Skeletal muscle satellite cell (primary cell): ENCODE data around the gene WDR91.
"Not testable (repeated sequence)": the region's sequence is repeated elsewhere in the genome, so short reads cannot be mapped to it uniquely, and the experiment has no call there.

Experiments used
- H3K27me3 ChIP-seq: 2 replicates; pipeline ENCODE4 v1.7.0; 2013; ENCODE audit warnings: low read length; ENCODE audit not compliant: control insufficient read depth, insufficient read depth
- H3K36me3 ChIP-seq: 2 replicates; pipeline ENCODE4 v1.7.0; 2013; ENCODE audit warnings: mild to moderate bottlenecking, control low read depth, low read length; ENCODE audit not compliant: insufficient read depth
- H3K4me1 ChIP-seq: 2 replicates; pipeline ENCODE4 v1.7.0; 2013; ENCODE audit warnings: low read length; ENCODE audit not compliant: control insufficient read depth, insufficient read depth
- H3K4me2 ChIP-seq: 2 replicates; pipeline ENCODE4 v1.7.0; 2013; ENCODE audit warnings: mild to moderate bottlenecking, low read length
- H3K4me3 ChIP-seq: 2 replicates; pipeline ENCODE4 v1.7.0; 2013; ENCODE audit warnings: low read length
- H3K9ac ChIP-seq: 2 replicates; pipeline ENCODE4 v1.7.0; 2013; ENCODE audit warnings: mild to moderate bottlenecking, low read depth, low read length, moderate library complexity
- H3K9me3 ChIP-seq: replicated peaks from 2 replicates; pipeline ENCODE4 v1.7.0; 2013; ENCODE audit warnings: mild to moderate bottlenecking, control low read depth, low read length

Gene WDR91

DNA sequence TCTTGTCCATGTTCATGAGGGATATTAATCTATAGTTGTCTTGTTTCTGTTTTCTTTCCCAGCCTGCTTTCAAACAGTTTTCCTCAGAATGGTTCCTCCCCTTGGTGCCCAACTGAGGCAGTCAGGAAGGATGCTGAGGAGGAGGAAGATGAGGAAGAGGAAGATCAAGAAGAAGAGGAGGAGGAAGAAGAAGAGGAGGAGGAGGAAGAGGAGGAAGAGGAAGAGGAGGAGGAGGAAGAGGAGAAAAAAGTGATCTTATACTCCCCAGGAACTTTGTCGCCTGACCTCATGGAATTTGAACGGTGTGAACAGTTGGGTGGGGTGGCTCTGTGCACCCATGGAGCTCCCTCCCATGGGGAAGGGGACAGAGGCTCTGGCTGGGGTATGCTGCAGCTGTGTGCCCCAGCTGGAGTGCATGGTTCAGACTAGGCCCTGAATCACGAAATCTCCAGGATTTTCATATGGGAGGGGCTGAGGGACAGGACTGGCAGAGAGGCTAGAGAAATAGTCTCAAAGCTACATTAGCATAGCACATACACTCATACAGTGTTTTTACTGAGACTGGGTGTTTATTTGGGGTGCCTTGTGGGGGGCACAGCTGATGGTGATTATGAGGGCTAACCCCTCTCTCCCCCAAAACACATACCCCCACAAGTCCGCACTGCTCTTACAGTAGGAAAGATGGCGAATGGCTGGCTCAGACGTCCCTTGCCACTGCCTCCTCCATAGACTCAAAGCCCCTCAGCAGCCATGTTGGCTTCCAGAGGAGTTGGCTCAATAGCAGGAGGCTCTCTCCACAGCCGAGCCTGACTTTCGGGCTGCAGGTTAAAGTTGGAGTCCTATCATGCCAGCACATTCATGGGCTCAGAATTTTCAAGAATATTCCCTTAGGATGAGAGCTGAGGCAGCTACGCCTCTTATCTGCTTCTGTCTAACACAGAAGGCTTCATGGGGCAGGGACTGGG is 34.2 kb upstream of the WDR91 start:
- H3K9ac ChIP-seq = no peak overlapping the region
- no peaks in the 10 kb centered on the region for H3K9me3 ChIP-seq
- no peaks in the 10 kb centered on the region for H3K36me3 ChIP-seq

DNA sequence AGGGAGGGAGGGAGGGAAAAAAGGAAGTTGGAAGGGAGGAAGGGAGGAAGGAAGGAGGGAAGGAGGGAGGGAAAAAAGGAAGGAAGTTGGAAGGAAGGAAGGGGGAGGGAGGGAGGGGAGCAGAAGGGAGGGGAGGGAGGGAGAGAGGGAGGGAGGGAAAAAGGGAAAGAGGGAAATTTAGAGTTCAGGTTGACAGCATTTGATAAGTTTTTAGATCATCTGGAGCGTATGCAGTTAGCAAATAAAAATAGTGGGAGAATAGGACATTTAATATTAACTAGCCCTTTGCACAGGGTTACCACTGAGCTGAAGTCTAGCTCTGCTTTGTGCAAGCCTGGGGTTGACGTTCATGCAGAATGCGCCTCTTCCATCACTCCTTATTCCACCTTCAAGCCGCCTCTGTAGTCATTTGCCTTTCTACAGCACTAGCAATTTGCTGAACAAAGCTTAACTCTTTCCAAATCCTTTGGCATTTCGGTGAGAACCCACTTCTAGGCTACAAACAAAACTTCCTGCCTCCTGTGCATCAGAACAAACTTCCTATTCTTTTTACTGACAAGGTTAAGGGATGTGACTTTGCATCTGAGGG is 30.9 kb upstream of the WDR91 start:
- Histone ChIP-seq H3K9ac (no peak overlapping the region), H3K4me2 (no peak overlapping the region), H3K36me3 (no peaks in the 10 kb centered on the region), H3K4me1 (no peaks in the 10 kb centered on the region), H3K4me3 (no peak overlapping the region), H3K27me3 (peaks cover 46% of the 10 kb centered on the region), H3K9me3 (no peaks in the 10 kb centered on the region)

More for the DNA sequence above, 34.2 kb upstream of the WDR91 start:
- Histone ChIP-seq H3K4me3 (no peak overlapping the region), H3K4me2 (no peak overlapping the region), H3K4me1 (no peaks in the 10 kb centered on the region), H3K27me3 (peaks cover 42% of the 10 kb centered on the region)

DNA sequence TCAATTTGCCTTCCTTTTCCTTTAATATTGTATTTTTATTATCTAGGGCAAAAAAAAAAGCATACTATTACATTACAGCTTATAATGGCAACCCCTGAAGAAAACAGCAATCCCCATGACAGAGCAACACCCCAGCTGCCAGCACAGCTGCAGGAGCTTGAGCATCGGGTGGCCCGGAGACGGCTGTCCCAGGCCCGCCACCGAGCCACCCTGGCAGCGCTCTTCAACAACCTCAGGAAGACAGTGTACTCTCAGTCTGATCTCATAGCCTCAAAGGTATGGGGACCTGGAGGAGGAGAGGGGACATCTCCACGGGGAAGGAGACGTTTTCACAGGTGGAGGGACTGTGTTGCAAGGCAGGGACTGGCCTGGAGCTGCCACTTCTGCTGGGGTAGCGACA is 29.1 kb upstream of the WDR91 start:
- no peak overlapping the region for H3K4me3 ChIP-seq
- H3K4me2 ChIP-seq = no peak overlapping the region
- H3K4me1 ChIP-seq = no peaks in the 10 kb centered on the region
- no peaks in the 10 kb centered on the region for H3K9me3 ChIP-seq
- peaks cover 45% of the 10 kb centered on the region for H3K27me3 ChIP-seq
- no peak overlapping the region for H3K9ac ChIP-seq
- H3K36me3 ChIP-seq = no peaks in the 10 kb centered on the region

DNA sequence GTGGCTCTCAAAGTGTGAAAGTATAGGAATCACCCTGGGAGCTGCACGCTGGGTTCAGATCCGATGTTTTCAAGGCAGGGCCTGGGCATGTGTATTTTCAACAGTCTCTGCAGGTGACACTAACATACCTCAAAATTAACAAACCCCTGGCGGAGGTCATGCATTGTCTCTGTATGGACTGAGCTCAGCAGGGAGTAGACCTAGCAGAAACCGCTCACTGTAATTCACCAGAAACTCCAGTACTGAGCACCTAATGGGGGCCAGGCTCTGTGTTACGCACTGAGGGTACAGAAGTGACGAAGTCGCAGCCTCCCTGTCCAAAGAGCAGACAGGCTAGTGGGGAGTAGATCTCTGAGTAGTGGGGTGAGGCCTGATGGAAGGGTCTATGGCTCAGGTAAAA is 27.9 kb upstream of the WDR91 start:
- no peak overlapping the region for H3K4me2 ChIP-seq
- no peak overlapping the region for H3K9ac ChIP-seq

DNA sequence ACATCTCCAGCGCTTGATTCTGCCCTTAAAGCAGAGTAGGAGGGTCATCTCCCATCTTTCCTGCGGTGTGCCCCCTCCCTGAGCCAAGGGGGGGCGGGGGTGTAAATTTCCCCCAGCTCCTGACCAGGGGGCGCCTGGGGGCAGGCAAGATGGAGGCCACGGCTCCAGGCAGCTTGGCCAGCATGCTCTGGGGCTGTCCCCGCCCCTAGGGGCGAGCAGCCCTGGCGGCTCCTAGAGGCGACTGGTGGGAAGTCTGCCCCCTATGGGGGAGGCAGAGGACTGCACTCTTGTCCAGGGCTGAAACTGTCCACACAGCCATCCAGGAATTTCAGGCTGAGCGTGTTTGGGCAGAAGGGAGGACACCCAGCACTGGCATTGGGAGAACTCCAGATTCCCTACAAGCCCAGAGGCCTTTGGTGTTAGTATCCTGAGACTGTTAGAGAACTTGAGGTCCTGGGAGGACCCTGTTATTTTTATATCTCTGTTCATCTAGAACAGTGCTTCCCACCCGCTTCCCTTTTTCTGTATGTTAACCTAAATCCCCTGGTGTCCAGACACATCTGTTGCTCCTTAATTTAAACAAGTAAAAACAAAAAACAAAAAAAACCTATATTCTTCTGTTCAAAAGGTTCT is 26.9 kb upstream of the WDR91 start:
- H3K4me2 ChIP-seq = no peak overlapping the region
- no peaks in the 10 kb centered on the region for H3K9me3 ChIP-seq
- H3K27me3 ChIP-seq = peaks cover 26% of the 10 kb centered on the region
- no peaks in the 10 kb centered on the region for H3K4me1 ChIP-seq
- no peaks in the 10 kb centered on the region for H3K36me3 ChIP-seq
- H3K9ac ChIP-seq = no peak overlapping the region
- no peak overlapping the region for H3K4me3 ChIP-seq

More for the DNA sequence above, 27.9 kb upstream of the WDR91 start:
- H3K4me1 ChIP-seq = no peaks in the 10 kb centered on the region
- no peaks in the 10 kb centered on the region for H3K9me3 ChIP-seq
- peaks cover 35% of the 10 kb centered on the region for H3K27me3 ChIP-seq
- H3K4me3 ChIP-seq = no peak overlapping the region
- no peaks in the 10 kb centered on the region for H3K36me3 ChIP-seq

DNA sequence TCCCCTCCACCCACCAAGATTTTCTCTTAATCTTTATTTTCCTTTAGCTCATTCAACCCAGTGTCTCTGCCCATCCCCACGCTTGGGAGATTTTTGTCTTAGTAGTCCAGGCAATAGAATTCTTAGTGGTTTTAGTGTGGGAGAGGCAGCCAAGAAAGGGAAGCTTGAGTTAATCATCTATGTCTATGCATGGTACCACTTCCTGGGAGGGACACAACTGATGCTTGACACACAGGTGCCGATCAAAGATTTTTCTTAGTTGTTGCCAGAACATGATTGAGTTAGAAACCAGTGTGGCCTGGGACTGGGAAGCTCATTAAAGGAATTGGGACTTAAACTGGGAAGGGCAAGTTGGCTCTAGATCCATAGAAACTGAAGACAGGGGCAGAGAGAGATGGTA is 25.4 kb upstream of the WDR91 start:
- no peak overlapping the region for H3K9ac ChIP-seq
- no peak overlapping the region for H3K4me2 ChIP-seq
- H3K4me3 ChIP-seq = no peak overlapping the region
- peaks cover 15% of the 10 kb centered on the region for H3K27me3 ChIP-seq
- no peaks in the 10 kb centered on the region for H3K4me1 ChIP-seq
- H3K36me3 ChIP-seq = no peaks in the 10 kb centered on the region
- no peaks in the 10 kb centered on the region for H3K9me3 ChIP-seq

DNA sequence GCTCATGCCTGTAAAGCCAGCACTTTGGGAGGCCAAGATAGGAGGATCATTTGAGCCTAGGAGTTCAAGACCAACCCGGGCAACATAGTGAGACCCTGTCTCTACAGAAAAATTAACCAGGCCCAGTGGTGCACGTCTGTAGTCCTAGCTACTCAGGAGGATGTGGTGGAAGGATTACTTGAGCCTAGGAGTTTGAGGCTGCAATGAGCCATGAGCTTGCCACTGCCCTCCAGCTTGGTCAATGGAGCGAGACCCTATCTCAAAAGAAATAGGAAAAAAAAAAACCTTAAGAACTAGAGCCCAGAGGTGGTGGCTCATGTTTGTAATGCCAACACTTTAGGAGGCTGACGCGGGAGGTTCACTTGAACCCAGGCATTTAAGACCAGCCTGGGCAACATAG is 24.5 kb upstream of the WDR91 start:
- H3K36me3 ChIP-seq = no peaks in the 10 kb centered on the region
- peaks cover 6% of the 10 kb centered on the region for H3K27me3 ChIP-seq
- H3K9me3 ChIP-seq = no peaks in the 10 kb centered on the region
- no peak overlapping the region for H3K4me2 ChIP-seq
- H3K4me3 ChIP-seq = no peak overlapping the region
- no peak overlapping the region for H3K9ac ChIP-seq
- H3K4me1 ChIP-seq = no peaks in the 10 kb centered on the region

DNA sequence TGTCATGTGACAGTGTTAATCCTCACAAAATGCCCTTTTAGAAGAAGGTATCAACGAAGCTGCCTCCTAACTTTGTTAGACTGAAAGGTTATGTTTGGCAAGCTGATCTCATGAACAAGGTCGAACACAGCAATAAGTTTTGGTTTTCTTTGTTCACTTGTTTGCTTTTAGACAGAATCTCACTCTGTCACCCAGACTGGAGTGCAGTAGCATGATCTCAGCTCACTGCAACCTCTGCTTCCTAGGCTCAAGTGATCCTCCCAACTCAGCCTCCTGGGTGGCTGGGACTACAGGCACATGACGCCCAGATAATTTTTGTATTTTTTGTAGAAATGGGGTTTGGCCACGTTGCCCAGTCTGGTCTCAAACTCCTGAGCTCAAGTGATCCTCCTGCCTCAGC is 23.4 kb upstream of the WDR91 start:
- no peaks in the 10 kb centered on the region for H3K27me3 ChIP-seq
- no peak overlapping the region for H3K9ac ChIP-seq
- H3K36me3 ChIP-seq = no peaks in the 10 kb centered on the region
- no peaks in the 10 kb centered on the region for H3K9me3 ChIP-seq
- H3K4me2 ChIP-seq = no peak overlapping the region
- H3K4me1 ChIP-seq = no peaks in the 10 kb centered on the region
- no peak overlapping the region for H3K4me3 ChIP-seq

DNA sequence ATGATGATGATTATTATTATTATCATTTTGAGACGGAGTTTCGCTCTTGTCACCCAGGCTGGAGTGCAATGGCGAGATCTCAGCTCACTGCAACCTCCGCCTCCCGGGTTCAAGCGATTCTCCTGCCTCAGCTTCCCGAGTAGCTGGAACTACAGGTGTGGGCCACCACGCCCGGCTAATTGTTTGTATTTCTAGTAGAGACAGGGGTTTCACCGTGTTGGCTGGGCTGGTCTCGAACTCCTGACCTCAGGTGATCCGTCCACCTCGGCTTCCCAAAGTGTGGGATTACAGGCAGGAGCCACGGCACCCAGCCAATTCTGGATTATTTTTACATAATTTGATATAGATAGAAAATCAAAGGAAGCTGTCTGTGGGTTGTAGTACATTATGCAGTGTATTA is 22.8 kb upstream of the WDR91 start:
- not testable (repeated sequence) for H3K4me2 ChIP-seq, H3K27me3 ChIP-seq, H3K4me1 ChIP-seq, H3K9me3 ChIP-seq, H3K9ac ChIP-seq, H3K4me3 ChIP-seq, H3K36me3 ChIP-seq

DNA sequence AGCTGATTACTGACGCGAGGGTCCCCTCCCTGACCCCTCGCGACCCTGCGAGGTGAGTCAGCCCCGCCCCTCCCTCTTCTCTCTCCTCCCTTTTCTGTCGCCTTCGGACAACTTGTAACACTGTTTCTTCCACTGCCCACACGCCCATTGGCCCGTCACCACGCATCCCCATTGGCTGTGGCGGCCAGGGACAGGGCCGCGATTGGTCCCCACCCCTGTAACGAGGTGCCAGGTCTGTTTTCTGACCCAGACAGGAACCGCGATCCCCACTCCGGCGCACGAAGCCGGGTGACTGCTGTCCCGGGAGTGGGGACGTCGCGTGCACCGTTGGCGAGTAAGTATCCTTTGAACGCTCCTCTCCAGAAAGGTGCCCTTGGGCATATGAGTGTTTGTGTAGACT is 22.2 kb upstream of the WDR91 start, which contains the start of gene STRA8:
STRA8 (plus strand) TSS at position 269 of the 400 bp plus-strand sequence. CDS start 6,687 bp downstream, outside the sequence.
- Histone ChIP-seq H3K4me1 (no peaks in the 10 kb centered on the region), H3K4me3 (no peak within 1 kb of the TSS), H3K4me2 (no peak within 1 kb of the TSS), H3K9me3 (no peaks in the 10 kb centered on the region), H3K9ac (no peak within 1 kb of the TSS), H3K36me3 (no peaks in the 10 kb centered on the region), H3K27me3 (no peaks in the 10 kb centered on the region)

DNA sequence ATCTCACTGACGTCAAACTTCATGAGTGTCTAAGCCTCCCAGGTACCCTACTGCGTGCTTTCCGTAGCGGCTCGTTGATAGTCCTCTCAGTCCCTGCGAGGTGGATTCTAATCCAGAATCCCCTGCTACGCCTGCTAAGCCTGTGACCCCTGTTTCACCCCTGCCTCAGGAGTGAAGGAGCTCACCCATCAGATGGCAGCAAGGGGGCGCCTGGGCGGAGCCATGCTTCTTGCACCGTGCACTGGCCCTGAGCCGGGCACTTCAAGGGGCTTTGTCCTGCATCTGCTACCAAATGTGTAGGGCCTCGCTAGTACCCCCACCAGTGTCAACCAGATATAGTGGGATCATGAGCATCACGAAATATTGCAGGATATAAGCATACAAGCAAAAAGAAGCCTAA is 21.4 kb upstream of the WDR91 start:
- Histone ChIP-seq H3K36me3 (no peaks in the 10 kb centered on the region), H3K27me3 (no peaks in the 10 kb centered on the region), H3K4me1 (no peaks in the 10 kb centered on the region), H3K4me3 (no peak overlapping the region), H3K9ac (no peak overlapping the region), H3K9me3 (no peaks in the 10 kb centered on the region), H3K4me2 (no peak overlapping the region)
